H9 (cell line): ENCODE data around the gene ALDH3A2. TPM values are rescaled to one million over a fixed set of nuclear protein-coding genes. Genes with fewer than 3 reads are reported as not detected.

Experiments
- DNase-seq: peaks from one replicate; pipeline ENCODE4 v3.0.0-alpha.2; 2017
- H2AFZ ChIP-seq: one replicate; pipeline ENCODE4 v1.6.1; 2013; ENCODE audit warnings: mild to moderate bottlenecking, low read length, control low read depth, moderate library complexity
- H2AK5ac ChIP-seq: 2 replicates; pipeline ENCODE4 v1.6.1; 2013; ENCODE audit warnings: low read length, control low read depth, mixed read lengths; ENCODE audit not compliant: insufficient read length
- H2BK120ac ChIP-seq: one replicate; pipeline ENCODE4 v1.6.1; 2013; ENCODE audit warnings: low read depth, mild to moderate bottlenecking, low read length, control low read depth, inconsistent platforms; ENCODE audit not compliant: poor library complexity, severe bottlenecking
- H2BK12ac ChIP-seq: 2 replicates; pipeline ENCODE4 v1.6.1; 2013; ENCODE audit warnings: low read length, control low read depth, mixed read lengths, low read depth; ENCODE audit not compliant: insufficient read length
- H2BK15ac ChIP-seq: 2 replicates; pipeline ENCODE4 v1.6.1; 2013; ENCODE audit warnings: low read depth, low read length, control low read depth
- H2BK20ac ChIP-seq: one replicate; pipeline ENCODE4 v1.6.1; 2013; ENCODE audit warnings: low read depth, mild to moderate bottlenecking, low read length, control low read depth, inconsistent platforms; ENCODE audit not compliant: poor library complexity, severe bottlenecking
- H2BK5ac ChIP-seq: 2 replicates; pipeline ENCODE4 v1.6.1; 2013; ENCODE audit warnings: low read length, control low read depth, mixed read lengths; ENCODE audit not compliant: insufficient read length
- H3K14ac ChIP-seq: 2 replicates; pipeline ENCODE4 v1.6.1; 2013; ENCODE audit warnings: low read length, control low read depth; ENCODE audit not compliant: insufficient read depth
- H3K18ac ChIP-seq: 2 replicates; pipeline ENCODE4 v1.6.1; 2013; ENCODE audit warnings: low read depth, mild to moderate bottlenecking, mixed read lengths, low read length, control low read depth; ENCODE audit not compliant: insufficient read length
- H3K23ac ChIP-seq: 2 replicates; pipeline ENCODE4 v1.6.1; 2013; ENCODE audit warnings: low read length, control low read depth, mixed read lengths, low read depth; ENCODE audit not compliant: insufficient read length
- H3K23me2 ChIP-seq: 2 replicates; pipeline ENCODE4 v1.6.1; 2013; ENCODE audit warnings: low read depth, mild to moderate bottlenecking, mixed read lengths, low read length, control low read depth; ENCODE audit not compliant: insufficient read length, poor library complexity, severe bottlenecking
- H3K27ac ChIP-seq: 2 replicates; pipeline ENCODE4 v1.5.1; 2013; ENCODE audit warnings: low read length, control low read depth, mixed read lengths, low read depth; ENCODE audit not compliant: insufficient read length
- H3K27me3 ChIP-seq: 2 replicates; pipeline ENCODE4 v1.6.1; 2013; ENCODE audit warnings: low read length, control low read depth, inconsistent platforms; ENCODE audit not compliant: insufficient read depth
- H3K4ac ChIP-seq: 2 replicates; pipeline ENCODE4 v1.6.1; 2013; ENCODE audit warnings: low read depth, mild to moderate bottlenecking, control low read depth, inconsistent platforms, low read length, moderate library complexity
- H3K4me1 ChIP-seq: 2 replicates; pipeline ENCODE4 v1.6.1; 2013; ENCODE audit warnings: low read length, control low read depth, inconsistent platforms; ENCODE audit not compliant: insufficient read depth
- H3K4me2 ChIP-seq: 2 replicates; pipeline ENCODE4 v1.6.1; 2013; ENCODE audit warnings: low read length, control low read depth, mixed read lengths; ENCODE audit not compliant: insufficient read length, insufficient read depth
- H3K56ac ChIP-seq: 2 replicates; pipeline ENCODE4 v1.6.1; 2013; ENCODE audit warnings: low read depth, mild to moderate bottlenecking, mixed read lengths, low read length, control low read depth; ENCODE audit not compliant: insufficient read length
- H3K79me1 ChIP-seq: 2 replicates; pipeline ENCODE4 v1.6.1; 2013; ENCODE audit warnings: low read depth, mild to moderate bottlenecking, moderate library complexity, low read length, control low read depth, inconsistent platforms; ENCODE audit not compliant: insufficient read depth, poor library complexity, severe bottlenecking
- H3K79me2 ChIP-seq: 2 replicates; pipeline ENCODE4 v1.6.1; 2013; ENCODE audit warnings: low read length, control low read depth, inconsistent platforms; ENCODE audit not compliant: insufficient read depth
- H3K9ac ChIP-seq: 2 replicates; pipeline ENCODE4 v1.6.1; 2013; ENCODE audit warnings: low read length, control low read depth, mixed read lengths; ENCODE audit not compliant: insufficient read length; ENCODE audit errors: extremely low read depth
- H3K9me3 ChIP-seq: one replicate; pipeline ENCODE4 v1.6.1; 2013; ENCODE audit warnings: low read depth, low read length, inconsistent platforms; ENCODE audit not compliant: control insufficient read depth
- H3T11ph ChIP-seq: one replicate; pipeline ENCODE4 v1.6.1; 2013; ENCODE audit warnings: mild to moderate bottlenecking, low read length, control low read depth, inconsistent platforms
- H4K20me1 ChIP-seq: one replicate; pipeline ENCODE4 v1.6.1; 2013; ENCODE audit not compliant: control insufficient read depth, insufficient read length, insufficient read depth
- H4K5ac ChIP-seq: 2 replicates; pipeline ENCODE4 v1.6.1; 2013; ENCODE audit warnings: low read depth, mild to moderate bottlenecking, mixed read lengths, low read length, control low read depth; ENCODE audit not compliant: insufficient read length
- H4K8ac ChIP-seq: replicated peaks from 2 replicates; pipeline ENCODE4 v1.6.1; 2013; ENCODE audit warnings: low read length, control low read depth, mixed read lengths, low read depth; ENCODE audit not compliant: insufficient read length
- H4K91ac ChIP-seq: 2 replicates; pipeline ENCODE4 v1.6.1; 2013; ENCODE audit warnings: low read depth, mild to moderate bottlenecking, moderate library complexity, mixed read lengths, low read length, control low read depth; ENCODE audit not compliant: insufficient read length
- H3K27ac Mint-ChIP-seq, 3 experiments: 2 replicates in 2 of 3; 3 replicates in 1 of 3; pipeline ENCODE4 v1.8.0; 2020 to 2021; ENCODE audit warnings: mixed read lengths in 3 of 3, mild to moderate bottlenecking in 1 of 3, moderate library complexity in 1 of 3
- H3K27me3 Mint-ChIP-seq: 2 replicates; pipeline ENCODE4 v1.8.0; 2021; ENCODE audit warnings: low read depth, mild to moderate bottlenecking, moderate library complexity, mixed read lengths
- H3K36me3 Mint-ChIP-seq, 3 experiments: 2 replicates in 2 of 3; 3 replicates in 1 of 3; pipeline ENCODE4 v1.8.0; 2020 to 2021; ENCODE audit warnings: low read depth in 3 of 3, mixed read lengths in 3 of 3; ENCODE audit not compliant: insufficient read depth in 1 of 3
- H3K4me1 Mint-ChIP-seq, 2 experiments: 2 replicates each; pipeline ENCODE4 v1.8.0; 2020; ENCODE audit warnings: mixed read lengths in 2 of 2
- H3K4me3 Mint-ChIP-seq, 2 experiments: 2 replicates in 1 of 2; 3 replicates in 1 of 2; pipeline ENCODE4 v1.8.0; 2020 to 2021; ENCODE audit warnings: mild to moderate bottlenecking in 2 of 2, mixed read lengths in 2 of 2, moderate library complexity in 1 of 2
- H3K9me3 Mint-ChIP-seq, 2 experiments: 2 replicates in 1 of 2; 3 replicates in 1 of 2; pipeline ENCODE4 v1.8.0; 2020; ENCODE audit warnings: mild to moderate bottlenecking in 2 of 2, mixed read lengths in 2 of 2, moderate library complexity in 1 of 2
- WGBS: extraction: QIAGEN DNeasy Blood & Tissue Kit; methylation state at CpG from one replicate; pipeline ENCODE4 v1.1.7; 2013; ENCODE audit warnings: missing lambda C conversion rate, low lambda C conversion rate, mixed read lengths; ENCODE audit not compliant: insufficient read length; ENCODE audit errors: extremely low coverage; 5-methylcytosine and 5-hydroxymethylcytosine counted together
- total RNA-seq: library from RNA; stranded (reverse); gene quantifications from 2 replicates; pipeline ENCODE4 v1.2.1, GENCODE V29; 2021
- TF ChIP-seq, protein P1 (sequence below): fragments of 200-600 bp; sonication (generic); conservative IDR thresholded peaks from 3 replicates; pipeline ENCODE4 v1.8.0; 2021; ENCODE audit warnings: antibody characterized with exemption, mild to moderate bottlenecking

ALDH3A2 gene
- total RNA-seq, 1 experiment from 2014 or later: 100 TPM

DNA sequence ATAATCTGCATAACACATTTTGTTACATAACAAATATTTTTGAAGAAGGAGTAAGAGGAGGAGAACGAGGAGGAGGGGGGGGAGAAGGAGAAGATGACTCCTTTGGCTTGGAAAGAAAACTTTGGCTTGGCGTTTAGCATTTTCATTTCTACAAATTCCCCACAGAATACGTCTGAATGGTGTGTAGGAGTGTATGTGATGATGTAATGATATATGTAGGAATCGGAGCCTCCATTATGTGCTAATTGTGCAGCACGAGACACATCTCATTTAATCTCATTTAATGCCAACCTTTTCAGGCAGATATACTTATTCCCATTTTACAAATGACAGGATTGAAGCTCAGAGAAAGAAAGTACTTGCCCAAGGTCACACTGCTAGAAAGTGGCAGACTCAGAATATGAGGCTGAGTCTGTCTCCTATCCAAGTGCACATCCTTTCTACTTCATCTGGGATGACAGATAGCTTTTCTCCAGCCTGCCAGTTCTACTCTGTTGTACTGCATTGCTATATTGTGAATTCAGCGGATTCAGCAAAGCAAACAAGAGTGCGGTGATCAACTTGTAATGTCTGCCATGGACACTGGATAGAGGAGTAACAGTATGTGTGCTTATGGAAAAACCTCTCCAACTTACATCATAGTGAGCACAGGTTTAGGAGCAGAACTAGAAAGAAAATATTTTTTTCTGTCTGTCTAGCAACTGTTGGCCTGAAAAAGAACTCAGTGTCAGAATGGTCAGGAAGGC lies 78.3 kb downstream of the ALDH3A2 start:
- Histone ChIP-seq H3K23me2 (no peaks in the 10 kb centered on the region), H4K91ac (no peak overlapping the region), H3K27ac (no peak overlapping the region), H3T11ph (no peak overlapping the region), H2AK5ac (no peak overlapping the region), H4K8ac (no peak overlapping the region), H3K4me2 (no peak overlapping the region), H2BK20ac (no peak overlapping the region), H4K5ac (no peak overlapping the region), H3K9me3 (no peaks in the 10 kb centered on the region), H3K18ac (no peak overlapping the region), H2AFZ (no peak overlapping the region), H2BK15ac (no peak overlapping the region), H3K4me1 (no peaks in the 10 kb centered on the region), H3K79me1 (no peaks in the 10 kb centered on the region), H2BK120ac (no peak overlapping the region), H2BK12ac (no peak overlapping the region), H3K14ac (no peak overlapping the region), H3K79me2 (no peaks in the 10 kb centered on the region), H3K23ac (no peak overlapping the region), H4K20me1 (no peaks in the 10 kb centered on the region), H3K4ac (no peak overlapping the region), H3K56ac (no peak overlapping the region), H3K9ac (no peak overlapping the region), H3K27me3 (no peaks in the 10 kb centered on the region), H2BK5ac (no peak overlapping the region)
- no peaks in the 10 kb centered on the region for H3K36me3 Mint-ChIP-seq
- peaks cover 4% of the 10 kb centered on the region for H3K27me3 Mint-ChIP-seq
- H3K9me3 Mint-ChIP-seq: no peaks in the 10 kb centered on the region
- no peak overlapping the region for H3K27ac Mint-ChIP-seq
- no peak overlapping the region for H3K4me3 Mint-ChIP-seq
- TF ChIP-seq, protein P1, sequence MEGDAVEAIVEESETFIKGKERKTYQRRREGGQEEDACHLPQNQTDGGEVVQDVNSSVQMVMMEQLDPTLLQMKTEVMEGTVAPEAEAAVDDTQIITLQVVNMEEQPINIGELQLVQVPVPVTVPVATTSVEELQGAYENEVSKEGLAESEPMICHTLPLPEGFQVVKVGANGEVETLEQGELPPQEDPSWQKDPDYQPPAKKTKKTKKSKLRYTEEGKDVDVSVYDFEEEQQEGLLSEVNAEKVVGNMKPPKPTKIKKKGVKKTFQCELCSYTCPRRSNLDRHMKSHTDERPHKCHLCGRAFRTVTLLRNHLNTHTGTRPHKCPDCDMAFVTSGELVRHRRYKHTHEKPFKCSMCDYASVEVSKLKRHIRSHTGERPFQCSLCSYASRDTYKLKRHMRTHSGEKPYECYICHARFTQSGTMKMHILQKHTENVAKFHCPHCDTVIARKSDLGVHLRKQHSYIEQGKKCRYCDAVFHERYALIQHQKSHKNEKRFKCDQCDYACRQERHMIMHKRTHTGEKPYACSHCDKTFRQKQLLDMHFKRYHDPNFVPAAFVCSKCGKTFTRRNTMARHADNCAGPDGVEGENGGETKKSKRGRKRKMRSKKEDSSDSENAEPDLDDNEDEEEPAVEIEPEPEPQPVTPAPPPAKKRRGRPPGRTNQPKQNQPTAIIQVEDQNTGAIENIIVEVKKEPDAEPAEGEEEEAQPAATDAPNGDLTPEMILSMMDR: no peak
- DNase-seq: no peak
- H3K4me1 Mint-ChIP-seq: no peaks in the 10 kb centered on the region
- no CpG with 5 or more reads among the region's 7 CpGs for WGBS

Other genes with a start within 250 kb of the ALDH3A2 start
- gene RNF112, start 237.5 kb upstream of the ALDH3A2 start, total RNA-seq: 0.81 and 1.1 TPM in 2 replicates
- 2.0 and 4.0 TPM in 2 replicates for gene SLC47A1, start 114.9 kb upstream of the ALDH3A2 start, total RNA-seq
- not detected in 2 replicates for gene SLC47A2, start 67.8 kb downstream of the ALDH3A2 start, total RNA-seq
- gene ALDH3A1, start 99.5 kb downstream of the ALDH3A2 start, total RNA-seq: 0.31 and 0.39 TPM in 2 replicates
- gene ULK2, start 219.2 kb downstream of the ALDH3A2 start, total RNA-seq: 10.8 and 11.5 TPM in 2 replicates